HG03460 (cell line): ENCODE measurements around the gene CGB1.
"Not testable (repeated sequence)": the region's sequence is repeated elsewhere in the genome, so short reads cannot be mapped to it uniquely, and the experiment has no call there.

ENCODE experiments used
- ATAC-seq: cut with Tn5 transposase; IDR thresholded peaks from one replicate; pipeline ENCODE4 v1.9.1; 2021; ENCODE audit not compliant: unreplicated experiment

CGB1 gene

DNA sequence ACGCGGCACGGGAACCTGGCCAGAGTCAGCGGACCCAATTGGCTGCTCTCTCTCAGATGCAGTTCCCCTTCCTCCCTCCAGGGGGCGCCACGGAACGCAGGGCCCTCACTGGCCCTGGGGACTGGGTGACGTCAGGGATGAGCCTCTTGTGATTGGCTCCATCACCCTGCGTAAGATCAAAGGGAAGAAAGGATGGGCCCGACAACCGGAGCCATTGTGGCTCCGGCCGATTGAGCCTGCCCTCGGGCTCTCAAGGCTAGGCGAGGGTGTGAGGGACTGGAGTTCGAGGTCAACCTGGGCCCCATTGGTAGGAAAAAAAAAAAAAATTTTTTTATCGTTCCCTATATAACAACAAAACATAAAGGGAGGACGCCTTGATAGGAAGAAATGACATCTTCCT, at the start of gene CGB1:
CGB1 (minus strand) TSS at position 81 of the 400 bp plus-strand sequence. CDS start 184 bp downstream, outside the sequence.
- ATAC-seq: not testable (repeated sequence)

DNA sequence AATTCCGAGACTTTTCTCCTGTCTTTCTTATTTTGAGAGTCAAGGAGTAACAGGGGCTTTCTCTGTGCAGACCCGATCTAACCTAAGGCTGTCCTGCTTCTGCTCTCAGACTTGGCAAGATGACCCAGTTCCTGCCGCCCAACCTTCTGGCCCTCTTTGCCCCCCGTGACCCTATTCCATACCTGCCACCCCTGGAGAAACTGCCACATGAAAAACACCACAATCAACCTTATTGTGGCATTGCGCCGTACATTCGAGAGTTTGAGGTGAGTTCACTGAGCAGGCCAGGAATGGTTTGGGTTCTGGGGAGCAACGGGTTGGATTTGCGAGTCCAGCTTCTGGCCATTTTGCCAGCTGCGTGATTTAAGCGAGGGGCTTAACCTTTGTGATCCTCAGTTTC, 49.6 kb upstream of the CGB1 start:
- ATAC-seq: no peak

- no peak for ATAC-seq
These were observed 49.2 kb upstream of the CGB1 start for GRCh38 chr19:49085868-49086232.

DNA sequence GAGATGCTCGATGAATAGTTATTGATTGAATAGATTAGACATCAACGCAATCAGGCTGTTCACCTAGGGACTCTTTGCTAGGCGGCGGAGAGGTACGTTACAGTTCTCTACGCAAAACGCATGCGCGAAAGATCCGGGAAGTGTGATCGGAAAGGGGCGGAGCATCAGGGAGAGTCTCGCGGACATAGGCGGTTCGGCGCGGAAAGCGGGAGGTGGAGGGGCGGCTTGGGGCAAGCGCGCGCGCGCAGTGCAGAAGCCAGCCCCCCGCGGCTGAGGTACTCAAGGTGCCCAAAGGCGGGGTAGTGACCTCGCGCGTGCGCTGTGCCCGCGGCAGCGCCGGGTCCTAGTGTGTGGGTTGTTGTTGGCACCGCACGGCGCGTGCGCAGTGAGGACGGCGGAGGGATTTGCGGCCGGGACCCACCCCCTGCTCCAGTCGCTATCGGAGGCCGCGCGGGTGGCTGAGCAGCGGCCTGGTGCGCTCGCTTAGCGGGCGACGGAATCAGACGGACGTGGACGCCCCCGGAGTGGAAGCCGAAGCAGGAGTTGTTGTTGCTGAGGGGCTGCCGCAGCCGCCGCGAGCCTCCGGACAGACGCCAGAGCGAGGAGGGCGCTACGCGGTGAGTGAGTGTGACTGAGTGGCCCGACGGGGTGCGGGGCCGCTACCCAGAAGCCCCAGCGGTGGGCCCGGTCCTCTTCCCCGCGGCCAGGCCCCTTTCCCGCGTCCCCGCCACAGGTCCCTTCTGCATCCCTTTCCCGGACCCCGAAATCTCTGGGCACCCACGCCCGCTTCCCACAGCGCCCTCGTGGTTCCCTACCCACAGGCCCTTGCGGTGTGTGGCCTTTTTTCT, 48.5 kb upstream of the CGB1 start, which contains the start of gene SNRNP70:
SNRNP70 (plus strand) TSS at position 432 of the 848 bp plus-strand sequence. CDS start 964 bp downstream, outside the sequence.
- ATAC-seq: peak; percentile 84

- no peak for ATAC-seq
These were observed 47.7 kb upstream of the CGB1 start for GRCh38 chr19:49084206-49085019.

- no peak for ATAC-seq
These were observed 44.6 kb upstream of the CGB1 start for GRCh38 chr19:49081273-49081672.

- no peak for ATAC-seq
These were observed 43.7 kb upstream of the CGB1 start for GRCh38 chr19:49080392-49080791.

GRCh38 chr19:49074869-49075268, 38.2 kb upstream of the CGB1 start:
- ATAC-seq: not testable (repeated sequence)

GRCh38 chr19:49073514-49074378, 37.1 kb upstream of the CGB1 start:
- no peak for ATAC-seq

DNA sequence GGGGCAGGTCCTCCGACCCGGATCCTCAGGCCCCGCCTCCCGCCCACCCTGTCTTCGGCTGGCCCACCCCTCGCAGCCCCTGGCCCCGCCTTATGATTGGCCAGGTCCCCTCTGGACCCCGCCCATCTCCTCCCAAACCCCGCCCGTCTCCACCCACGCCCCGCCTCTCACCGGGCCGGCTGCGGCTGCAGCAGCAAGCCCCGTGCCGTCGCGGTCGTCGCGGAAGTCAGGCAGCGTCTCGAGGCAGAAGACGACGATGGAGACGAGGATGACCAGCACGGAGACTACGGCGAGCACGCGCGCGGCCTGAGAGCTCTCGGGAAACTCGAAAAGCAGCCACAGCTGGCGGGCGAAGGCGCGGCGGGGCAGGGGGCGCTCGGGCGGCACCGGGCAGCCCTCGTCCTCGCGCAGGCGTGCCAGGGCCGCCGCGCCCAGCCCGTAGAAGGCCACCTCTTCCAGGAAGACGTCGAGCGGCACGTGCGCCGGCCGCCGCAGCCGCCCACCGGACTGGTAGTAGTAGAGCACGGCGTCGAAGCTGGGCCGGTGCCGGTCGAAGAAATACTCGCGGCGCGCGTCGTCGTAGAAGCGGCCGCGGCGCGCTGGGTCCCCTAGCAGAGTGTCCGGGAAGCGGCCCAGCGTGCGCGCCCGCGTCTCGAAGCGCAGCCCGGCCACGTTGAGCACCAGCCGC, 35.3 kb upstream of the CGB1 start:
- ATAC-seq: no peak

DNA sequence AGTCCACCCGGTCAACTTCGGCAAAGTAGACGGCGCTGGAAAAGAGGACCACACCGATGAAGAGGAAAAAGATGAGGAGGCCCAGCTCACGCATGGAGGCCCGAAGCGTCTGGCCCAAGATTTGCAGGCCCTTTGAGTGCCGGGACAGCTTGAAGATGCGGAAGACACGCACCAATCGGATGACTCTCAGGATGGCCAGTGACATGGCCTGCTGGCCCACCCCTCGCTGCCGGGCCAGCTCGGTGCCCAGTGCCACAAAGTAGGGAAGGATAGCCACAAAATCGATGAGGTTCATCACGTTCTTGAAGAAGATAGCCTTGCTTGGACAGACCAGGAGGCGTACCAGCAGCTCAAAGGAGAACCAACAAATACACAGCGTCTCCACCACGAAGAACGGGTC, 33.7 kb upstream of the CGB1 start:
- ATAC-seq: no peak

- ATAC-seq: no peak
These were observed 32.3 kb upstream of the CGB1 start for GRCh38 chr19:49069026-49069425.

GRCh38 chr19:49067554-49067953, 30.9 kb upstream of the CGB1 start:
- ATAC-seq: no peak

GRCh38 chr19:49065905-49066512, 29.3 kb upstream of the CGB1 start:
- no peak for ATAC-seq

DNA sequence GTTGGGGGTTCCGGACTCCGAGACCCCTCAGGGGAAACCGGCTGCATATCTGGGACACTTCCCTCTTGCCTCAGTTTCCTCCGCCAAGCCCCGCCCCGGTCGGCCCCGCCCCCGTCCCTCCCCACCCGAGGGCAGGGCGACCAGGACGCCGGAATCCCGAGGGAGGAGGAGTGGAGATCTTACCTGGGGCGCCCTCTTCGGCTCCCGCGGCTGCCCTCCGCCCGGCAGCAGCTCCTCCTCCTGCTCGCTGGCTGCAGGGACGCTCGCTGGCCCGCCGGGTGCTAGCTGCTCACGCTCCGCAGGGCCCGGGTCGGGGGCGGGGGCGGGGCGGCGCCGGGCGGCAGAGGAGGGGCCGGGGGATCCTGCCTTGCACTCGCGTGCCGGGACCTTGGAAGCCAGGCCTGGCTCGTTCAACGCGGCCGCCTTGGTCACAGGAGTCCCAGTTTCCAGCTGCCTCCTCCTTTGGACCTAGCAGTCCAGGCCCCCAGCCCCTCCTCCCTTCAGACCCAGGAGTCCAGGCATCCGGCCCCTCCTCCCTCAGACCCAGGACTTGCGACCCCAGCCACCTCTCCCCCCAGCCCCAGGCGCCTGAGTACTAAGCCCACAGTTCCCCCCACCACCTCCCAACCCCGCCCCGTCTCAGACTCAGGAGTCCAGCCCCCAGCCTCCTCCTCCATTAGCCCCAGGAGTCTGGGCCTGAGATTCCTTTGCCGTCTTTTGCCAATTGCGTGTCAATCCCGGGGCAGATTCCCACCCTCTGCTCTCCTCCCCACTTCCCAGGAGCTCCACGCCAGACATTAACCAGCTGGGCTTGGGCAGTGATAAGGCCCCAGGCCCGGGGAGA, 28.3 kb upstream of the CGB1 start, which contains the start of gene NTF4:
NTF4 (minus strand) TSS at position 51 of the 844 bp plus-strand sequence. CDS start 2,821 bp downstream, outside the sequence.
- no peak for ATAC-seq

GRCh38 chr19:49064029-49064629, 27.4 kb upstream of the CGB1 start:
- ATAC-seq: no peak

DNA sequence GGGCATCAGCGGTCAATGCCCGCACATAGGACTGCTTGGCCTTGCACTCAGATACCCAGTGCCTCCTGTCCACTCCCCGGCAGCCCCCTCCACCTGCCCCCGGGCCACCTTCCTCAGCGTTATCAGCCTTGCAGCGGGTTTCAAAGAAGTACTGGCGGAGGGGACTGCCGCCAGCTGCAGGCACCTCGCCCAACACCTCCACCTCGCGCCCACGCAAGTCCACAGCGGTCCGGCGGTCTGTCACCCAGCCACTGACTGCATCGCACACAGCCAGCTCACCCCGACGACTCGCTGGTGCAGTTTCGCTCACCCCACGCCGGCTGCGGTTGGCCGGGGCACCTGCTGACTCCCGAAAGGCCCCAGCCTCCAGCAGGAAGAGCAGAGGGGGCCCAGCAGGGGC, 24.8 kb upstream of the CGB1 start:
- no peak for ATAC-seq

- no peak for ATAC-seq
These were observed 24.3 kb upstream of the CGB1 start for GRCh38 chr19:49061000-49061399.

DNA sequence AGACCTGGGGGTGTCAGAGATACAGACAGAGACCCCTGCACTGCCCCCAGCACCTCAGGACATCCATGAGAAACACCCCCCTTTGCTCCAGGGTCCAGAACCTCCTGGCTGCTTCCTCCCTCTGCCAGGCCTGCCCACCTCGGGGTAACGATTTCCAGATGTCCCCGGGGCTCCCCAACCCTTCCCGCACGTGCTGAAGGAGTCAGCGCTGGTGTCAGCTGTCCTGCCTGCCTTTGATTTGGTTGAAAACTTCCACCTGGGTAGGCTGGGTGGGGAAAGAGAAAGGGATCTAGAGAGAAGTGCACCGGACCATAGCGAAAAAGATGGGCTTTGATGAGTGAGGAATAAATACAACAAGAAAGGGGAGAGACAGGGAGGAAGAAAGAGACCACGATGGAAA, 22.4 kb upstream of the CGB1 start:
- no peak for ATAC-seq
